Natural killer cell (primary cell): ENCODE measurements around the gene PBXIP1. TPM values are rescaled to one million over a fixed set of nuclear protein-coding genes. Genes with fewer than 3 reads are reported as not detected.
A peak's percentile ranks its signal among the peaks of the same experiment; 100 is the strongest.

Source experiments
- ATAC-seq, 3 donors: fragments of 150-1000 bp in 2 of 3; fragments of 200-7000 bp in 1 of 3; cut with Tn5 transposase; 1 replicate in 1 of 3; 2 replicates in 2 of 3; pipeline ENCODE4 v1.10.0; 2021; ENCODE audit warnings: mild to moderate bottlenecking in 2 of 3, moderate library complexity in 2 of 3
- DNase-seq, 2 donors: peaks; one replicate each; pipeline versions ENCODE4 v3.0.0 to v3.0.0-alpha.2; 2013 to 2021; ENCODE audit warnings: mixed read lengths in 1 of 2
- H3K27ac ChIP-seq: one replicate; pipeline ENCODE4 v1.5.1; 2013; ENCODE audit warnings: mild to moderate bottlenecking, low read length
- H3K27me3 ChIP-seq: one replicate; pipeline ENCODE4 v1.6.1; 2013; ENCODE audit warnings: low read length; ENCODE audit not compliant: control insufficient read depth, insufficient read depth
- H3K36me3 ChIP-seq: one replicate; pipeline ENCODE4 v1.6.1; 2013; ENCODE audit warnings: low read length; ENCODE audit not compliant: control insufficient read depth, insufficient read depth
- H3K4me1 ChIP-seq: one replicate; pipeline ENCODE4 v1.6.1; 2013; ENCODE audit warnings: low read length; ENCODE audit not compliant: control insufficient read depth, insufficient read depth
- H3K4me3 ChIP-seq: one replicate; pipeline ENCODE4 v1.5.1; 2013; ENCODE audit warnings: low read length
- H3K9me3 ChIP-seq: one replicate; pipeline ENCODE4 v1.6.1; 2013; ENCODE audit warnings: low read length; ENCODE audit not compliant: control insufficient read depth, insufficient read depth
- H3K27ac Mint-ChIP-seq, 2 donors: one replicate each; pipeline ENCODE4 v1.8.0; 2022; ENCODE audit warnings: mild to moderate bottlenecking in 2 of 2, mixed read lengths in 2 of 2, moderate library complexity in 1 of 2
- H3K27me3 Mint-ChIP-seq, 2 donors: one replicate each; pipeline ENCODE4 v1.8.0; 2022; ENCODE audit warnings: low read depth in 2 of 2, mixed read lengths in 2 of 2
- H3K36me3 Mint-ChIP-seq: one replicate; pipeline ENCODE4 v1.8.0; 2022; ENCODE audit warnings: mixed read lengths
- H3K4me1 Mint-ChIP-seq, 2 donors: one replicate each; pipeline ENCODE4 v1.8.0; 2022; ENCODE audit warnings: mixed read lengths in 2 of 2
- H3K4me3 Mint-ChIP-seq: one replicate; pipeline ENCODE4 v1.8.0; 2022; ENCODE audit warnings: mild to moderate bottlenecking, moderate library complexity, mixed read lengths
- H3K9me3 Mint-ChIP-seq, 2 donors: one replicate each; pipeline ENCODE4 v1.8.0; 2022; ENCODE audit warnings: mixed read lengths in 2 of 2
- CTCF ChIP-seq: fragments of 200-600 bp; IDR thresholded peaks from one replicate; pipeline ENCODE4 v1.8.0; 2022; ENCODE audit warnings: antibody characterized with exemption
- WGBS: methylation state at CpG from one replicate; pipeline ENCODE4 v1.1.7; 2013; ENCODE audit warnings: missing lambda C conversion rate; ENCODE audit not compliant: insufficient coverage; 5-methylcytosine and 5-hydroxymethylcytosine counted together
- intact Hi-C: fragments of 100-400 bp; cut with micrococcal nuclease; formaldehyde crosslinking; loops from one replicate; pipeline ENCODE4 v1.14.2; 2022
- total RNA-seq, 4 donors: library from RNA; stranded (reverse); fragments of 120-200 nt in 1 of 4; gene quantifications; one replicate each; pipeline versions ENCODE4 v1.2.3 to v1.2.4, GENCODE V29; 2013 to 2022

PBXIP1 gene
- total RNA-seq, 3 donors from 2014 or later (not counting 1 experiment from before 2014, with no cell fraction given): 158 to 200 (median 197) TPM

- H3K27ac Mint-ChIP-seq: no peak overlapping the region
- DNase-seq (peak; percentile 94), ATAC-seq (peak; percentile 22 to 50 (median 30))
- no peaks in the 10 kb centered on the region for H3K36me3 Mint-ChIP-seq
- no peaks in the 10 kb centered on the region for H3K27me3 ChIP-seq
- H3K4me3 Mint-ChIP-seq: no peak overlapping the region
- H3K27ac ChIP-seq: peak overlapping the region; percentile 99
- peak overlapping the region; percentile 91 for H3K4me3 ChIP-seq
- intact Hi-C loops: loop anchor here (1.0 to 5.0 kb wide), 7 partner anchors 10 to 414 kb away; partner anchors contain the start of genes EFNA4, FLAD1, PBXIP1 and PMVK
- 2% methylated on average over 29 of the region's 37 CpGs for WGBS
- peaks cover 43% of the 10 kb centered on the region for H3K4me1 ChIP-seq
- no peaks in the 10 kb centered on the region for H3K9me3 ChIP-seq
- H3K4me1 Mint-ChIP-seq: peaks cover 15 to 33% of the 10 kb centered on the region in 2 donors
- H3K27me3 Mint-ChIP-seq: no peaks in the 10 kb centered on the region
- no peak for TF ChIP-seq CTCF
- peaks cover 2% of the 10 kb centered on the region for H3K36me3 ChIP-seq
- H3K9me3 Mint-ChIP-seq: no peaks in the 10 kb centered on the region
These were observed 17.6 kb upstream of the PBXIP1 start for GRCh38 chr1:154973344-154974101.

GRCh38 chr1:154972517-154973343, 16.8 kb upstream of the PBXIP1 start:
- intact Hi-C loops: loop anchor here (5.0 kb wide), 2 partner anchors 35 to 90 kb away; partner anchors contain the start of genes EFNA4 and PMVK
- no peak for TF ChIP-seq CTCF
- Mint-ChIP-seq H3K36me3 (no peaks in the 10 kb centered on the region), H3K4me1 (peaks cover 20 to 37% of the 10 kb centered on the region in 2 donors), H3K4me3 (peak overlapping the region; percentile 75), H3K9me3 (no peaks in the 10 kb centered on the region), H3K27ac (no peak overlapping the region), H3K27me3 (no peaks in the 10 kb centered on the region)
- Histone ChIP-seq H3K27ac (peak overlapping the region; percentile 99), H3K4me1 (peaks cover 43% of the 10 kb centered on the region), H3K27me3 (no peaks in the 10 kb centered on the region), H3K36me3 (peaks cover 10% of the 10 kb centered on the region), H3K4me3 (no peak overlapping the region), H3K9me3 (no peaks in the 10 kb centered on the region)
- DNase-seq: peak in 1 of 2 donors; percentile 40
- ATAC-seq: no peak
- 76% methylated on average over 14 of the region's 18 CpGs for WGBS

- Mint-ChIP-seq H3K4me3 (peak overlapping the region; percentile 75), H3K27ac (no peak overlapping the region), H3K36me3 (no peaks in the 10 kb centered on the region), H3K4me1 (peaks cover 20 to 37% of the 10 kb centered on the region in 2 donors), H3K9me3 (no peaks in the 10 kb centered on the region), H3K27me3 (no peaks in the 10 kb centered on the region)
- ATAC-seq (no peak), DNase-seq (no peak)
- intact Hi-C loops: loop anchor here (5.0 kb wide), 2 partner anchors 35 to 90 kb away; partner anchors contain the start of genes EFNA4 and PMVK
- TF ChIP-seq CTCF: no peak
- no peaks in the 10 kb centered on the region for H3K9me3 ChIP-seq
- no peaks in the 10 kb centered on the region for H3K27me3 ChIP-seq
- peaks cover 15% of the 10 kb centered on the region for H3K36me3 ChIP-seq
- no peak overlapping the region for H3K4me3 ChIP-seq
- peaks cover 43% of the 10 kb centered on the region for H3K4me1 ChIP-seq
- WGBS: no CpG with 5 or more reads among the region's 3 CpGs
- no peak overlapping the region for H3K27ac ChIP-seq
These were observed 16.3 kb upstream of the PBXIP1 start for GRCh38 chr1:154972213-154972516.
